Adrenal gland (tissue), 12 donors: Measurements from ENCODE around the gene FGD5. TPM values are rescaled to one million over a fixed set of nuclear protein-coding genes. Genes with fewer than 3 reads are reported as not detected.

ENCODE experiments used
- DNase-seq, 7 donors: peaks; one replicate each; pipeline ENCODE4 v3.0.0-alpha.2; 2019 to 2020
- H3K27ac ChIP-seq, 5 donors: fragments of 200-600 bp; sonication (generic) in 4 of 5; 1 replicate in 3 of 5; 2 replicates in 2 of 5; pipeline versions ENCODE4 v1.5.1 to v1.8.0; 2016 to 2020; ENCODE audit warnings: mild to moderate bottlenecking in 1 of 5
- H3K27me3 ChIP-seq: fragments of 200-600 bp; 2 replicates; pipeline ENCODE4 v1.8.0; 2021
- H3K36me3 ChIP-seq, 2 donors: fragments of 200-600 bp; replicated peaks in 1 of 2; 1 replicate in 1 of 2; 2 replicates in 1 of 2; pipeline versions ENCODE4 v1.5.1 to v1.8.0; 2018 to 2022
- H3K4me1 ChIP-seq, 2 donors: fragments of 200-600 bp; replicated peaks in 1 of 2; 1 replicate in 1 of 2; 2 replicates in 1 of 2; pipeline versions ENCODE4 v1.5.1 to v1.8.0; 2018 to 2021
- H3K4me3 ChIP-seq, 4 donors: fragments of 200-600 bp; sonication (generic) in 3 of 4; one replicate each; pipeline ENCODE4 v1.5.1; 2016 to 2018
- H3K9me3 ChIP-seq, 3 donors: fragments of 200-600 bp; sonication (generic) in 1 of 3; replicated peaks in 1 of 3; 1 replicate in 2 of 3; 2 replicates in 1 of 3; pipeline versions ENCODE4 v1.5.1 to v1.8.0; 2016 to 2021
- CTCF ChIP-seq, 6 experiments: fragments of 450-650 bp in 4 of 6; fragments of 200-600 bp in 2 of 6; sonication (generic) in 1 of 6; IDR thresholded peaks; 1 replicate in 5 of 6; 2 replicates in 1 of 6; pipeline versions ENCODE4 v1.5.1 to v1.8.0; 2016 to 2021; ENCODE audit warnings: antibody characterized with exemption in 6 of 6, mild to moderate bottlenecking in 2 of 6, moderate library complexity in 1 of 6
- POLR2A ChIP-seq, 2 donors: fragments of 450-650 bp; IDR thresholded peaks; one replicate each; pipeline ENCODE4 v1.6.1; 2017; ENCODE audit warnings: antibody characterized with exemption in 2 of 2, mild to moderate bottlenecking in 2 of 2, moderate library complexity in 1 of 2
- WGBS, 4 donors: extraction: QIAGEN DNeasy Blood & Tissue Kit in 2 of 4; methylation state at CpG; one replicate each; pipeline versions ENCODE4 v1.1.5 to v1.1.7; 2013 to 2017; 5-methylcytosine and 5-hydroxymethylcytosine counted together
- intact Hi-C, 2 donors: fragments of 100-400 bp; cut with DNase I; formaldehyde crosslinking; loops; one replicate each; pipeline versions ENCODE4 v1.14.1 to v1.15.0; 2022 to 2023
- polyA plus RNA-seq, 3 donors: library from polyadenylated mRNA; stranded (reverse); fragments of 200-250 nt in 2 of 3; fragments of 350-450 nt in 1 of 3; fragmentation: Illumina TruSeq in 1 of 3; extraction: RNeasy Lipid Tissue Mini Kit (QIAGEN cat#74804) in 1 of 3; gene quantifications; one replicate each; pipeline ENCODE4 v1.2.3, GENCODE V29; 2013 to 2014
- total RNA-seq, 9 donors: library from RNA; depleted of rRNA in 4 of 9; stranded (reverse); fragments of >200 nt in 4 of 9; fragments of 120-200 nt in 1 of 9; fragmentation: NEBNext Ultra II Directional in 1 of 9; extraction: Animal tissue kit (Norgen Biotek cat#: 25700) in 1 of 9; gene quantifications; one replicate each; pipeline versions ENCODE4 v1.1.0 to v1.2.4, GENCODE V29; 2013 to 2023
- donor health status: healthy with polysubstance abuse.
- donor health status: Bipolar disorder and iron deficiency.
- donor health status: DM: yes; HTN: yes; CAD: no.
- donor health status: DM: no; HTN: no; CAD: no.
- donor health status: DM: no; HTN: no; CAD: no.
- donor health status: DM: yes; HTN: yes; CAD: no.

The FGD5 gene
- total and polyA plus RNA-seq, 12 donors: 4.9 to 21.4 (median 11.2) TPM

DNA sequence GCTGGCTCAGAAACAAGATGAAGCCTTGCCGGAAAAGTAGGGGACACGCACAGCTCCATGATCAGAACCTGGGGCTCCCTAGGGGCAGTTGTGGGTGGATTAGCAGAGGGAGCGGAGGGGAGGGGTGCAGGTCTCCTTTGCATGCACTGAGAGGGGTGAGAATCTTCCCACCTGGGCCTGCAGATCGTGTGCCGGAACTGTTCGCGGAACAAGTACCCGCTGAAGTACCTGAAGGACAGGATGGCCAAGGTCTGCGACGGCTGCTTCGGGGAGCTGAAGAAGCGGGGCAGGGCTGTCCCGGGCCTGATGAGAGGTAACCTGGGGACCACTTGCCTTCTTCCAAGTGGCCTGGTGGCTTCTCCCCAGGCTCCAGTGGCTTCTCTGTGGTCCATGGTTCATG lies 104.1 kb downstream of the FGD5 start:
- no peak overlapping the region for H3K27ac ChIP-seq
- no peaks in the 10 kb centered on the region for H3K9me3 ChIP-seq
- WGBS, 4 donors: 90 to 96% (median 91%) methylated on average over 11 to 13 of the region's 13 CpGs
- H3K36me3 ChIP-seq: no peaks in the 10 kb centered on the region
- peak in 1 of 7 donors; percentile 42 for DNase-seq
- peaks cover 0 to 4% of the 10 kb centered on the region in 2 donors for H3K4me1 ChIP-seq
- TF ChIP-seq POLR2A (IDR thresholded peaks at IDR 0.05) (no peak), CTCF (IDR thresholded peaks at IDR 0.05) (no peak)
- no peak overlapping the region for H3K4me3 ChIP-seq
- no peaks in the 10 kb centered on the region for H3K27me3 ChIP-seq
- intact Hi-C loops: loop anchor here (5.0 to 10.0 kb wide), 4 partner anchors 131 to 418 kb away; no protein-coding TSS in a partner anchor

GRCh38 chr3:14923476-14923875 lies 104.7 kb downstream of the FGD5 start:
- intact Hi-C loops: loop anchor here (5.0 to 10.0 kb wide), 4 partner anchors 131 to 419 kb away; no protein-coding TSS in a partner anchor
- no peak overlapping the region for H3K4me3 ChIP-seq
- no peak overlapping the region for H3K27ac ChIP-seq
- no peak for TF ChIP-seq POLR2A (IDR thresholded peaks at IDR 0.05)
- TF ChIP-seq CTCF (IDR thresholded peaks at IDR 0.05): no peak
- 80 to 88% (median 85%) methylated on average over 5 to 6 of the region's 6 CpGs for WGBS, 4 donors
- peak in 1 of 7 donors; percentile 38 for DNase-seq
- H3K9me3 ChIP-seq: no peaks in the 10 kb centered on the region
- H3K4me1 ChIP-seq: peaks cover 0 to 4% of the 10 kb centered on the region in 2 donors
- H3K27me3 ChIP-seq: no peaks in the 10 kb centered on the region
- H3K36me3 ChIP-seq: no peaks in the 10 kb centered on the region

DNA sequence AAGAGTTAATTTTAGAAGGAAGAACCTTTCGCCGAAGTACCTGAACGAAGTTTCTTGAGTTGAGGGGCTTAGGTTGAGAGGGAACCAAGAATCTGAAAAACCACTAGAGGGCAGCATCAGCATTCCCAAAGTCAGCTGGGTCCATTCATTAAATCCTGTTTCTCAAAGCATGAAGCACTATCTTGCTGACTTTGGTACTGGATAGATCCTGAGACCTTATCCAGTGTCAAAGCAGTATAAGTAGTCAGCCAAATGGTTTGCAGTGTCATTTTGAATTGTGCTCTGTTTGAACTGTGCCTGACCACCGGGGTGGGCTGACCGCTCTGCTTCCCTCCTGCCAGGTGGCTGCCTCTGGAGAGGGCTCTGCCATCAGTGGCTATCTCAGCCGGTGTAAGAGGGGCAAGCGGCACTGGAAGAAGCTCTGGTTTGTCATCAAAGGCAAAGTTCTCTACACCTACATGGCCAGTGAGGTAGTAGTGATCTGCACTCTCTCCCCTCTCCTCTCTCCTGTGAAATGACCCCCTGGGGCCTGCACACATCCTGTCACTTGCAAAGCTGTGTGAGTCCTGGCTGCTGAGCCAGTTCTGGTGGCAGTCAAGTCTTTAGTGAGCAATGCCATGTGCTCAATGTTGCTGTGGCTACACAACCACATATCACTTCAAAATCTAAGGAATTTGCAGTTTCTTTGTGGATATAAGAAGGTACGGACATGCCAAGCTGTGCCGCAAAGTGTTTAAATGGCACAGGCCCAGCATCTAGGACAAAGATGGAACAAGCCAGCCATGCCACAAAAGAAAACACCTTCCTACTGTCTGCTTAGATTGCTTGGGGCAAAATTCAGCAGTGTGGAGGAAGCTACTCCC lies 107.2 kb downstream of the FGD5 start:
- TF ChIP-seq POLR2A (IDR thresholded peaks at IDR 0.05): no peak
- peak; percentile 60 to 84 (median 66) for TF ChIP-seq CTCF (IDR thresholded peaks at IDR 0.05)
- WGBS, 4 donors: 63 to 70% (median 67%) methylated on average over 9 of the region's 9 CpGs
- Histone ChIP-seq H3K9me3 (no peaks in the 10 kb centered on the region), H3K4me3 (no peak overlapping the region), H3K27ac (no peak overlapping the region), H3K4me1 (peaks cover 0 to under 1% of the 10 kb centered on the region in 2 donors), H3K27me3 (no peaks in the 10 kb centered on the region), H3K36me3 (no peaks in the 10 kb centered on the region)
- DNase-seq: peak in 3 of 7 donors; percentile 41 to 68 (median 53)
- intact Hi-C loops: loop anchor here (10.0 kb wide), 2 partner anchors 129 to 421 kb away; no protein-coding TSS in a partner anchor

- TF ChIP-seq CTCF (IDR thresholded peaks at IDR 0.05) (no peak), POLR2A (IDR thresholded peaks at IDR 0.05) (no peak)
- no peaks in the 10 kb centered on the region for H3K4me1 ChIP-seq
- H3K27me3 ChIP-seq: no peaks in the 10 kb centered on the region
- H3K36me3 ChIP-seq: no peaks in the 10 kb centered on the region
- 75 to 89% (median 86%) methylated on average over 1 of the region's 1 CpG; no CpG with 5 or more reads in 1 of the 4 donors for WGBS, 4 donors
- DNase-seq: peak in 1 of 7 donors; percentile 45
- no peaks in the 10 kb centered on the region for H3K9me3 ChIP-seq
- no peak overlapping the region for H3K4me3 ChIP-seq
- intact Hi-C loops: loop anchor here (10.0 kb wide), 2 partner anchors 128 to 422 kb away; no protein-coding TSS in a partner anchor
- no peak overlapping the region for H3K27ac ChIP-seq
Observed at GRCh38 chr3:14926592-14926991, 107.8 kb downstream of the FGD5 start.
